ENCODE measurements around the gene ZBTB43. TPM values are rescaled to one million over a fixed set of nuclear protein-coding genes. Genes with fewer than 3 reads are reported as not detected.
A peak's percentile ranks its signal among the peaks of the same experiment; 100 is the strongest.

ZBTB43 gene
- total RNA-seq, 6 donors from 2014 or later: 16.0 to 26.8 (median 19.4) TPM

DNA sequence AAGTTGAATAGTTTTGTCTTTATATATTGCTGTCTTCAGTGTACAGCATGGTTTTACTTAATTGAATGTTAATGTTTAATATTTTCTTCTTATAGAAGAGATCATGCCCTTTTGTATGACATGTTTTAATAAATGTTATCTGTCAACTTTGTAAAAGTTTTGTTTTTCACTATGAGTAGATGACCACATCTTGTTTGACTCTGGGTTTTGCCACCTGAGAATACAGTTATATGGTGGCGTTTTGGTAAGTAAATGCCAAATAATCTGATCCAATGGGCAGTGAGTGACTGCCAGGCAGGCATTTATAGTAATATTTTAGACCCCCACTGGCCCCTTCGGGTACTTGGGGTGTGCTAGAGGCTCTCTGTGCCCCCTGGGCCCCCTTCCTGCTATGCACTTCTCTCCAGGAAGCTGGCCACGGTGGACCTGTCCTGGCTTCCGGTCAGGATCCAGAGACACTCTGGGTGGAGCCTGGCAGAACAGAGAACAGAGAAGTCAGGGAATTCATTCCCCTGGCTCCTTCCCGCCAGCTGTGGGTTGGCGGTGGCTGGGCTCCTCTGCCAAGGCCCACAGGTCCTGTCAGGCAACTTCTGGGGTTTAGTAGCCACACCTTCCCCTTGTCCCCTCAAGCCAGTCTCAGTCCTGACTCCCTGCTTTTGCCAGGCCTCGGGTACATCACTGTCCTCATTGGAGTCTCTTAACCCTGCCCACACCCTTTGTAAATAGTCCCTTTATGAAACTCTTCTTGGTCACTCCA is 33.4 kb downstream of the ZBTB43 start:
- Histone ChIP-seq H3K4me1 (peaks cover 0 to 27% (median 10%) of the 10 kb centered on the region in 4 donors), H3K27me3 (no peaks in the 10 kb centered on the region), H3K36me3 (peaks cover 5 to 39% (median 17%) of the 10 kb centered on the region in 4 donors), H3K4me3 (no peak overlapping the region), H3K9me3 (no peaks in the 10 kb centered on the region), H3K27ac (no peak overlapping the region)
- no peak for TF ChIP-seq EP300 (IDR thresholded peaks at IDR 0.05)
- TF ChIP-seq POLR2AphosphoS5 (IDR thresholded peaks at IDR 0.05): no peak
- TF ChIP-seq, protein P1, sequence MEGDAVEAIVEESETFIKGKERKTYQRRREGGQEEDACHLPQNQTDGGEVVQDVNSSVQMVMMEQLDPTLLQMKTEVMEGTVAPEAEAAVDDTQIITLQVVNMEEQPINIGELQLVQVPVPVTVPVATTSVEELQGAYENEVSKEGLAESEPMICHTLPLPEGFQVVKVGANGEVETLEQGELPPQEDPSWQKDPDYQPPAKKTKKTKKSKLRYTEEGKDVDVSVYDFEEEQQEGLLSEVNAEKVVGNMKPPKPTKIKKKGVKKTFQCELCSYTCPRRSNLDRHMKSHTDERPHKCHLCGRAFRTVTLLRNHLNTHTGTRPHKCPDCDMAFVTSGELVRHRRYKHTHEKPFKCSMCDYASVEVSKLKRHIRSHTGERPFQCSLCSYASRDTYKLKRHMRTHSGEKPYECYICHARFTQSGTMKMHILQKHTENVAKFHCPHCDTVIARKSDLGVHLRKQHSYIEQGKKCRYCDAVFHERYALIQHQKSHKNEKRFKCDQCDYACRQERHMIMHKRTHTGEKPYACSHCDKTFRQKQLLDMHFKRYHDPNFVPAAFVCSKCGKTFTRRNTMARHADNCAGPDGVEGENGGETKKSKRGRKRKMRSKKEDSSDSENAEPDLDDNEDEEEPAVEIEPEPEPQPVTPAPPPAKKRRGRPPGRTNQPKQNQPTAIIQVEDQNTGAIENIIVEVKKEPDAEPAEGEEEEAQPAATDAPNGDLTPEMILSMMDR (IDR thresholded peaks at IDR 0.05): no peak
- TF ChIP-seq POLR2A (IDR thresholded peaks at IDR 0.05): no peak
- peak in 1 of 2 donors; percentile 22 for DNase-seq
- whole genome bisulfite sequencing, 2 donors: 57 to 60% methylated on average over 7 of the region's 7 CpGs
- ATAC-seq (ENCODE audit: low FRiP score in 2 of 2): no peak

DNA sequence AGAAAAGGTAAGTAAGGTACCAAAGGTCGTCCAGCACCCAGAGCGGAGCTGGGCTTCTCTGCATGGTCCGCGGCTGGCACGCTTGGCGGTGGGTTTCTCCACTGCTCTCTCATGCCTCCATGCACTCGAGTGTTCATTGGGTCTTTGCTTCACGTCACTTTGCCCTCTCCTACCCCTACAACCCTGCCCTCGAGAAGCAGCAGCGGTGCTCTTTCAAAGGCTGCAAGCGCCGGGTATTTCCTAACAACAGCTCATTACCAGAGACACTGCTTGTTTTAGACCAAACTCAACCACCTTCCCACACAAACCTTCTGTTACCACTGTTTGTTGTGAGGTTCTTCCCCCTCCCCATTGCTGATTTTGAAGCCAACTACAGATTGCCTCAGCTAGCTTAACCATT is 34.1 kb downstream of the ZBTB43 start:
- no peak overlapping the region for H3K27ac ChIP-seq
- no peaks in the 10 kb centered on the region for H3K27me3 ChIP-seq
- 82 to 83% methylated on average over 12 of the region's 12 CpGs for WGBS, 2 donors
- TF ChIP-seq, protein P1 (IDR thresholded peaks at IDR 0.05): no peak
- no peak for TF ChIP-seq POLR2A (IDR thresholded peaks at IDR 0.05)
- TF ChIP-seq POLR2AphosphoS5 (IDR thresholded peaks at IDR 0.05): no peak
- TF ChIP-seq EP300 (IDR thresholded peaks at IDR 0.05): no peak
- H3K4me1 ChIP-seq: peaks cover 0 to 30% (median 10%) of the 10 kb centered on the region in 4 donors
- peaks cover 0 to 33% (median 10%) of the 10 kb centered on the region in 4 donors for H3K36me3 ChIP-seq
- H3K4me3 ChIP-seq: no peak overlapping the region
- DNase-seq (peak in 1 of 2 donors; percentile 50), ATAC-seq (ENCODE audit: low FRiP score in 2 of 2) (no peak)
- no peaks in the 10 kb centered on the region for H3K9me3 ChIP-seq

- ATAC-seq (ENCODE audit: low FRiP score in 2 of 2) (no peak), DNase-seq (peak in 1 of 2 donors; percentile 25)
- H3K4me3 ChIP-seq: no peak overlapping the region
- no peaks in the 10 kb centered on the region for H3K9me3 ChIP-seq
- peaks cover 0 to 30% (median 10%) of the 10 kb centered on the region in 4 donors for H3K4me1 ChIP-seq
- no peak overlapping the region for H3K27ac ChIP-seq
- 87 to 90% methylated on average over 6 to 8 of the region's 8 CpGs for WGBS, 2 donors
- peaks cover 0 to 28% (median 8%) of the 10 kb centered on the region in 4 donors for H3K36me3 ChIP-seq
- no peak for TF ChIP-seq POLR2A (IDR thresholded peaks at IDR 0.05)
- no peak for TF ChIP-seq POLR2AphosphoS5 (IDR thresholded peaks at IDR 0.05)
- no peak for TF ChIP-seq EP300 (IDR thresholded peaks at IDR 0.05)
- TF ChIP-seq, protein P1 (IDR thresholded peaks at IDR 0.05): no peak
- no peaks in the 10 kb centered on the region for H3K27me3 ChIP-seq
Measured at GRCh38 chr9:126839301-126839700, 34.5 kb downstream of the ZBTB43 start.

DNA sequence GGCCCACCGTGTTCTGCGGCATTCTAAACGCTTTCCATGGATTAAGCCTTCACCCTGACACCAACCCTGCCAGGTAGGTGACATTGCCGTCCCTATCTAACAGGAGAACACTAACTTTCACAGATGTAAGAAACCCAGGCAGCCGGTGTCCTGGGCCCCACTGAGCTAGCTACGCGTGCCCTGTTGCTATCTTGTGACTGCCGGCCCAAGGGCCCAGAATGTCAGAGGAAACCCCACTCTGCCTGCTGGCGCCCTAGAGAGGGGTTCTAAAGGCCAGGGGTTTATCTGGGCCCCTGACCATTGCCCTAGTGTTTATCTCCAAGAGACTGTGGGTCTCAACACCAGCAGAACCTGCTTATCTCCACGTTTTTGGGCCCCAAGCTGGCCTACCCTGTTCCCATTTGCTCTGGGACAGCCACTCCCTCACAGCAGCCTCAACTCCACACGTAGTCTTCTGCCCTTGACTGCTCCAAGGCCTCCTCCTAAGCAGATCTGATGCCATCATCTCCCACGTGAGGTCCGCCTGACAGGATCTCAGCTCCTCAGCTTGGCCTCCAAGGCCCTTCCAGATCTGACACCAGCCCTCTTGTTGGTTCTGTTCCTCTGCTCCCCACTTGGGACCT is 37.5 kb downstream of the ZBTB43 start:
- ATAC-seq (ENCODE audit: low FRiP score in 2 of 2) (no peak), DNase-seq (peak in 1 of 2 donors; percentile 14)
- Histone ChIP-seq H3K36me3 (peaks cover 0 to 15% (median 4%) of the 10 kb centered on the region in 4 donors), H3K9me3 (no peaks in the 10 kb centered on the region), H3K4me3 (no peak overlapping the region), H3K27me3 (no peaks in the 10 kb centered on the region), H3K4me1 (peaks cover 0 to 16% (median 4%) of the 10 kb centered on the region in 4 donors), H3K27ac (no peak overlapping the region)
- WGBS, 2 donors: 94 to 96% methylated on average over 11 to 13 of the region's 13 CpGs
- TF ChIP-seq, protein P1 (IDR thresholded peaks at IDR 0.05): no peak
- TF ChIP-seq POLR2AphosphoS5 (IDR thresholded peaks at IDR 0.05) (no peak), POLR2A (IDR thresholded peaks at IDR 0.05) (no peak), EP300 (IDR thresholded peaks at IDR 0.05) (no peak)
